ENCODE data around the gene TRIM7.

GRCh38 chr5:181245427-181246275 lies 40.7 kb upstream of the TRIM7 start:
- TF ChIP-seq POLR2AphosphoS5 (IDR thresholded peaks at IDR 0.05; ENCODE audit: low read depth, low read length): no peak
- no peak for TF ChIP-seq TAF1 (IDR thresholded peaks at IDR 0.05; ENCODE audit: borderline replicate concordance, low read depth, low read length)
